ENCODE results near the gene MDH1B. TPM values are rescaled to one million over a fixed set of nuclear protein-coding genes. Genes with fewer than 3 reads are reported as not detected.
A peak's percentile ranks its signal among the peaks of the same experiment; 100 is the strongest.

MDH1B gene
- total RNA-seq, 1 experiment from 2014 or later: 1.9 TPM

DNA sequence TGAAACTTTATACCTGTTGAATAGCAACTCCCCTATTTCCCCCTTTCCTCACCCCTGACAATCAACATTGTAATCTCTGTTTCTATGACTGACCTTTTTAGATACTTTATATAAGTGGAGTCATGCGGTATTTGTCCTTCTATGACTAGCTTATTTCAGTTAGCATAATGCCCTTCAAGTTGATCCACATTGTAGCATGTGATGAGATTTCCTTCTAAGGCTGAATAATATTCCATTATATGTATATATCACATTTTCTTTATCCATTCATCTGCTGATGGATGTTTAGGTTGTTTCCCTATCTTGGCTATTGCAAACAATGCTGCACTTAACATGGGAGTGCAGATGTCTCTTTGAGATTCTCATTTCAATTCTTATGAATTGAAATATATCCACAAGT, 9.7 kb upstream of the MDH1B start:
- no peak for ATAC-seq
- no peak overlapping the region for H3K27ac Mint-ChIP-seq
- ChIA-PET CTCF (no interaction called here), POLR2A (no interaction called here)
- no peaks in the 10 kb centered on the region for H3K27me3 Mint-ChIP-seq (ENCODE audit: low read depth)
- no peak overlapping the region for H3K4me3 Mint-ChIP-seq
- no peak for DNase-seq (ENCODE audit: low spot score)
- H3K9me3 Mint-ChIP-seq: peaks cover 21% of the 10 kb centered on the region
- TF ChIP-seq, protein P1, sequence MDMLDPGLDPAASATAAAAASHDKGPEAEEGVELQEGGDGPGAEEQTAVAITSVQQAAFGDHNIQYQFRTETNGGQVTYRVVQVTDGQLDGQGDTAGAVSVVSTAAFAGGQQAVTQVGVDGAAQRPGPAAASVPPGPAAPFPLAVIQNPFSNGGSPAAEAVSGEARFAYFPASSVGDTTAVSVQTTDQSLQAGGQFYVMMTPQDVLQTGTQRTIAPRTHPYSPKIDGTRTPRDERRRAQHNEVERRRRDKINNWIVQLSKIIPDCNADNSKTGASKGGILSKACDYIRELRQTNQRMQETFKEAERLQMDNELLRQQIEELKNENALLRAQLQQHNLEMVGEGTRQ (CRISPR knock-in tag; IDR thresholded peaks at IDR 0.05): no peak
- TF ChIP-seq, protein P2, sequence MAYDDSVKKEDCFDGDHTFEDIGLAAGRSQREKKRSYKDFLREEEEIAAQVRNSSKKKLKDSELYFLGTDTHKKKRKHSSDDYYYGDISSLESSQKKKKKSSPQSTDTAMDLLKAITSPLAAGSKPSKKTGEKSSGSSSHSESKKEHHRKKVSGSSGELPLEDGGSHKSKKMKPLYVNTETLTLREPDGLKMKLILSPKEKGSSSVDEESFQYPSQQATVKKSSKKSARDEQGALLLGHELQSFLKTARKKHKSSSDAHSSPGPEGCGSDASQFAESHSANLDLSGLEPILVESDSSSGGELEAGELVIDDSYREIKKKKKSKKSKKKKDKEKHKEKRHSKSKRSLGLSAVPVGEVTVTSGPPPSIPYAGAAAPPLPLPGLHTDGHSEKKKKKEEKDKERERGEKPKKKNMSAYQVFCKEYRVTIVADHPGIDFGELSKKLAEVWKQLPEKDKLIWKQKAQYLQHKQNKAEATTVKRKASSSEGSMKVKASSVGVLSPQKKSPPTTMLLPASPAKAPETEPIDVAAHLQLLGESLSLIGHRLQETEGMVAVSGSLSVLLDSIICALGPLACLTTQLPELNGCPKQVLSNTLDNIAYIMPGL (CRISPR knock-in tag; IDR thresholded peaks at IDR 0.05): no peak
- TF ChIP-seq, protein P3, sequence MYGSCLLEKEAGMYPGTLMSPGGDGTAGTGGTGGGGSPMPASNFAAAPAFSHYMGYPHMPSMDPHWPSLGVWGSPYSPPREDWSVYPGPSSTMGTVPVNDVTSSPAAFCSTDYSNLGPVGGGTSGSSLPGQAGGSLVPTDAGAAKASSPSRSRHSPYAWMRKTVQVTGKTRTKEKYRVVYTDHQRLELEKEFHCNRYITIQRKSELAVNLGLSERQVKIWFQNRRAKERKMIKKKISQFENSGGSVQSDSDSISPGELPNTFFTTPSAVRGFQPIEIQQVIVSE (CRISPR knock-in tag; IDR thresholded peaks at IDR 0.05; ENCODE audit: borderline replicate concordance): no peak
- TF ChIP-seq, protein P4, sequence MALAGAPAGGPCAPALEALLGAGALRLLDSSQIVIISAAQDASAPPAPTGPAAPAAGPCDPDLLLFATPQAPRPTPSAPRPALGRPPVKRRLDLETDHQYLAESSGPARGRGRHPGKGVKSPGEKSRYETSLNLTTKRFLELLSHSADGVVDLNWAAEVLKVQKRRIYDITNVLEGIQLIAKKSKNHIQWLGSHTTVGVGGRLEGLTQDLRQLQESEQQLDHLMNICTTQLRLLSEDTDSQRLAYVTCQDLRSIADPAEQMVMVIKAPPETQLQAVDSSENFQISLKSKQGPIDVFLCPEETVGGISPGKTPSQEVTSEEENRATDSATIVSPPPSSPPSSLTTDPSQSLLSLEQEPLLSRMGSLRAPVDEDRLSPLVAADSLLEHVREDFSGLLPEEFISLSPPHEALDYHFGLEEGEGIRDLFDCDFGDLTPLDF (CRISPR knock-in tag; IDR thresholded peaks at IDR 0.05): no peak
- TF ChIP-seq NR2C2 (CRISPR knock-in tag; IDR thresholded peaks at IDR 0.05) (no peak), GTF2I (CRISPR knock-in tag; conservative IDR thresholded peaks at IDR 0.05) (no peak), RORB (CRISPR knock-in tag; IDR thresholded peaks at IDR 0.05) (no peak), NFATC4 (CRISPR knock-in tag; IDR thresholded peaks at IDR 0.05) (no peak), GABPB1 (CRISPR knock-in tag; IDR thresholded peaks at IDR 0.05) (no peak)
- TF ChIP-seq, protein P5, sequence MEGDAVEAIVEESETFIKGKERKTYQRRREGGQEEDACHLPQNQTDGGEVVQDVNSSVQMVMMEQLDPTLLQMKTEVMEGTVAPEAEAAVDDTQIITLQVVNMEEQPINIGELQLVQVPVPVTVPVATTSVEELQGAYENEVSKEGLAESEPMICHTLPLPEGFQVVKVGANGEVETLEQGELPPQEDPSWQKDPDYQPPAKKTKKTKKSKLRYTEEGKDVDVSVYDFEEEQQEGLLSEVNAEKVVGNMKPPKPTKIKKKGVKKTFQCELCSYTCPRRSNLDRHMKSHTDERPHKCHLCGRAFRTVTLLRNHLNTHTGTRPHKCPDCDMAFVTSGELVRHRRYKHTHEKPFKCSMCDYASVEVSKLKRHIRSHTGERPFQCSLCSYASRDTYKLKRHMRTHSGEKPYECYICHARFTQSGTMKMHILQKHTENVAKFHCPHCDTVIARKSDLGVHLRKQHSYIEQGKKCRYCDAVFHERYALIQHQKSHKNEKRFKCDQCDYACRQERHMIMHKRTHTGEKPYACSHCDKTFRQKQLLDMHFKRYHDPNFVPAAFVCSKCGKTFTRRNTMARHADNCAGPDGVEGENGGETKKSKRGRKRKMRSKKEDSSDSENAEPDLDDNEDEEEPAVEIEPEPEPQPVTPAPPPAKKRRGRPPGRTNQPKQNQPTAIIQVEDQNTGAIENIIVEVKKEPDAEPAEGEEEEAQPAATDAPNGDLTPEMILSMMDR (IDR thresholded peaks at IDR 0.05): no peak
- H3K4me1 Mint-ChIP-seq: no peaks in the 10 kb centered on the region
- H3K36me3 Mint-ChIP-seq: peaks cover 81% of the 10 kb centered on the region

DNA sequence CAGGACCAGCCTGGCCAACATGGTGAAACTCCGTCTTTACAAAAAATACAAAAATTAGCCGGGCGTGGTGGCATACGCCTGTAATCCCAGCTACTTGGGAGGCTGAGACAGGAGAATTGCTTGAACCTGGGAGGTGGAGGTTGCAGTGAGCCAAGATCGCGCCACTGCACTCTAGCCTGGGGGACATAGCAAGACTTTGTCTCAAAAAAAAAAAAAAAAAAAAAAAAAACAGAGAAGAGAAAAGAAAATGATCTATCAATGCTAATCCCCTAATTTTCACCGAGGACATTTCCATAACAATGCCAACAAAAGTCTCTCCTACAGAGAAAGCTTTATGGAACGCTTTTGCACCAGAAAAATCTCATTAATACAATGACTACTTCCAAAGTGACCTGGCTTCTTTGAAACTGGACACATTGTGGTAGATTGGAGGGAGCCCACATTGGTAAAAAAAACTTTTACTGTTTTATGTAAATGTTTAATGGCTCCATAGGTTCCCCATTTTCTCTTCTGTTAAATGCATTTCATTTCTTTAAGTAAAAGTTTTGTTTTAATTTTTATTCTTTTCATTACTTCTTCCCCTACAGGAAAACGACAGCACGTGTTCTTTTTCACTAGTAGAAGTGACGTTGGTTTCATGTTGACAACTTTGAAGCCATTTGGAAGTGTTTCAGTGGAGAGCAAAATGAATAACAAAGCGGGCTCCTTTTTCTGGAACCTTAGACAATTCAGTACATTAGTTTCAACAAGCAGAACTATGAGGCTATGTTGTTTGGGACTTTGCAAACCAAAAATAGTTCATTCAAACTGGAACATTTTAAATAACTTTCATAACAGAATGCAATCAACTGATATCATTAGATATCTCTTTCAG, 1.2 kb upstream of the MDH1B start:
- Mint-ChIP-seq H3K4me3 (peak overlapping the region; percentile 95), H3K27ac (no peak overlapping the region), H3K9me3 (no peaks in the 10 kb centered on the region), H3K27me3 (ENCODE audit: low read depth) (no peaks in the 10 kb centered on the region), H3K4me1 (peaks cover 8% of the 10 kb centered on the region), H3K36me3 (peaks cover 28% of the 10 kb centered on the region)
- DNase-seq (ENCODE audit: low spot score) (no peak), ATAC-seq (no peak)
- CTCF ChIA-PET: interaction anchor here (0.7 kb wide), 2 partner anchors 603 to 695 kb away, joined by 5 to 6 read pairs; no protein-coding TSS in a partner anchor
- POLR2A ChIA-PET: no interaction called here
- TF ChIP-seq CBFB (CRISPR knock-in tag; IDR thresholded peaks at IDR 0.05; ENCODE audit: low read depth) (no peak), ESRRA (CRISPR knock-in tag; IDR thresholded peaks at IDR 0.05; ENCODE audit: borderline replicate concordance) (no peak), ZNF121 (CRISPR knock-in tag; IDR thresholded peaks at IDR 0.05) (no peak), GRHL2 (CRISPR knock-in tag; IDR thresholded peaks at IDR 0.05; ENCODE audit: insufficient replicate concordance, severe bottlenecking) (no peak), NFE2L1 (CRISPR knock-in tag; IDR thresholded peaks at IDR 0.05) (no peak), SMAD4 (CRISPR knock-in tag; IDR thresholded peaks at IDR 0.05) (no peak)
- TF ChIP-seq, protein P6, sequence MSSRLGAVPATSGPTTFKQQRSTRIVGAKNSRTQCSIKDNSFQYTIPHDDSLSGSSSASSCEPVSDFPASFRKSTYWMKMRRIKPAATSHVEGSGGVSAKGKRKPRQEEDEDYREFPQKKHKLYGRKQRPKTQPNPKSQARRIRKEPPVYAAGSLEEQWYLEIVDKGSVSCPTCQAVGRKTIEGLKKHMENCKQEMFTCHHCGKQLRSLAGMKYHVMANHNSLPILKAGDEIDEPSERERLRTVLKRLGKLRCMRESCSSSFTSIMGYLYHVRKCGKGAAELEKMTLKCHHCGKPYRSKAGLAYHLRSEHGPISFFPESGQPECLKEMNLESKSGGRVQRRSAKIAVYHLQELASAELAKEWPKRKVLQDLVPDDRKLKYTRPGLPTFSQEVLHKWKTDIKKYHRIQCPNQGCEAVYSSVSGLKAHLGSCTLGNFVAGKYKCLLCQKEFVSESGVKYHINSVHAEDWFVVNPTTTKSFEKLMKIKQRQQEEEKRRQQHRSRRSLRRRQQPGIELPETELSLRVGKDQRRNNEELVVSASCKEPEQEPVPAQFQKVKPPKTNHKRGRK (CRISPR knock-in tag; IDR thresholded peaks at IDR 0.05; ENCODE audit: borderline replicate concordance): no peak
- TF ChIP-seq, protein P7, sequence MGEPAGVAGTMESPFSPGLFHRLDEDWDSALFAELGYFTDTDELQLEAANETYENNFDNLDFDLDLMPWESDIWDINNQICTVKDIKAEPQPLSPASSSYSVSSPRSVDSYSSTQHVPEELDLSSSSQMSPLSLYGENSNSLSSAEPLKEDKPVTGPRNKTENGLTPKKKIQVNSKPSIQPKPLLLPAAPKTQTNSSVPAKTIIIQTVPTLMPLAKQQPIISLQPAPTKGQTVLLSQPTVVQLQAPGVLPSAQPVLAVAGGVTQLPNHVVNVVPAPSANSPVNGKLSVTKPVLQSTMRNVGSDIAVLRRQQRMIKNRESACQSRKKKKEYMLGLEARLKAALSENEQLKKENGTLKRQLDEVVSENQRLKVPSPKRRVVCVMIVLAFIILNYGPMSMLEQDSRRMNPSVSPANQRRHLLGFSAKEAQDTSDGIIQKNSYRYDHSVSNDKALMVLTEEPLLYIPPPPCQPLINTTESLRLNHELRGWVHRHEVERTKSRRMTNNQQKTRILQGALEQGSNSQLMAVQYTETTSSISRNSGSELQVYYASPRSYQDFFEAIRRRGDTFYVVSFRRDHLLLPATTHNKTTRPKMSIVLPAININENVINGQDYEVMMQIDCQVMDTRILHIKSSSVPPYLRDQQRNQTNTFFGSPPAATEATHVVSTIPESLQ (CRISPR knock-in tag; IDR thresholded peaks at IDR 0.05): no peak
- TF ChIP-seq, protein P8, sequence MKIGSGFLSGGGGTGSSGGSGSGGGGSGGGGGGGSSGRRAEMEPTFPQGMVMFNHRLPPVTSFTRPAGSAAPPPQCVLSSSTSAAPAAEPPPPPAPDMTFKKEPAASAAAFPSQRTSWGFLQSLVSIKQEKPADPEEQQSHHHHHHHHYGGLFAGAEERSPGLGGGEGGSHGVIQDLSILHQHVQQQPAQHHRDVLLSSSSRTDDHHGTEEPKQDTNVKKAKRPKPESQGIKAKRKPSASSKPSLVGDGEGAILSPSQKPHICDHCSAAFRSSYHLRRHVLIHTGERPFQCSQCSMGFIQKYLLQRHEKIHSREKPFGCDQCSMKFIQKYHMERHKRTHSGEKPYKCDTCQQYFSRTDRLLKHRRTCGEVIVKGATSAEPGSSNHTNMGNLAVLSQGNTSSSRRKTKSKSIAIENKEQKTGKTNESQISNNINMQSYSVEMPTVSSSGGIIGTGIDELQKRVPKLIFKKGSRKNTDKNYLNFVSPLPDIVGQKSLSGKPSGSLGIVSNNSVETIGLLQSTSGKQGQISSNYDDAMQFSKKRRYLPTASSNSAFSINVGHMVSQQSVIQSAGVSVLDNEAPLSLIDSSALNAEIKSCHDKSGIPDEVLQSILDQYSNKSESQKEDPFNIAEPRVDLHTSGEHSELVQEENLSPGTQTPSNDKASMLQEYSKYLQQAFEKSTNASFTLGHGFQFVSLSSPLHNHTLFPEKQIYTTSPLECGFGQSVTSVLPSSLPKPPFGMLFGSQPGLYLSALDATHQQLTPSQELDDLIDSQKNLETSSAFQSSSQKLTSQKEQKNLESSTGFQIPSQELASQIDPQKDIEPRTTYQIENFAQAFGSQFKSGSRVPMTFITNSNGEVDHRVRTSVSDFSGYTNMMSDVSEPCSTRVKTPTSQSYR (CRISPR knock-in tag; IDR thresholded peaks at IDR 0.05): no peak
- TF ChIP-seq, protein P2 (CRISPR knock-in tag; IDR thresholded peaks at IDR 0.05): no peak
